ENCODE data around the gene DSC3. TPM values are rescaled to one million over a fixed set of nuclear protein-coding genes. Genes with fewer than 3 reads are reported as not detected.

DSC3 gene
- total and polyA plus RNA-seq, 9 of the 15 experiments (the other 6 are each of a cell fraction or from before 2014, with no cell fraction given) = 0.01 to 0.40 (median 0.07) TPM

DNA sequence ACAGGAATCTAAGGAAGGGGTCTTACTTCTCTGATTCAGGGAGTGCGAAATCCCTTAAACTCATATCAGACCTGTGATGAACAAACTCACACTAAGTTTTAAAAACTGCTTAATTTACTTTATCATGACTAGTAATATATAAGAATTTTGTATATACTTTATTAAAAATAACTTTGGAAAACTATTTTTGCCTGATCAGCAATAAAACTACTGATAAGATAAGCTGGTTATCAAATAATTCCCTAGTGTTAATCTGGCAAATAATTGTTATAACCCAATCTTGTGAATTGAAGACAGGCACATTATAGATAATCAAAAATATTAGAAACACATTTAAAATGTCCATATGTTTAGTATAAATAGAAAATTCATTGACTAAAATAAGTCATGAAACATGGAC is 23.7 kb upstream of the DSC3 start:
- Histone ChIP-seq H3K9ac (ENCODE audit: insufficient read depth in 1 of 2, low read depth in 2 of 2, low read length in 2 of 2) (no peak overlapping the region), H4K20me1 (replicated peaks; ENCODE audit: control insufficient read depth, insufficient read depth, low read length) (no peaks in the 10 kb centered on the region), H3K4me2 (ENCODE audit: insufficient read depth, low read length) (no peak overlapping the region), H3K36me3 (ENCODE audit: control insufficient read depth, insufficient read depth, low read length) (peaks cover 21% of the 10 kb centered on the region; the same call in 2 of the 3 replicates), H3K9me3 (replicated peaks; ENCODE audit: control insufficient read depth, insufficient read depth, low read depth, low read length) (no peaks in the 10 kb centered on the region), H3K27me3 (ENCODE audit: control insufficient read depth in 2 of 2, insufficient read depth in 2 of 2, low read length in 2 of 2) (no peaks in the 10 kb centered on the region), H3K9me1 (ENCODE audit: control insufficient read depth, insufficient read depth, low read length) (no peaks in the 10 kb centered on the region), H3K79me2 (ENCODE audit: control insufficient read depth, insufficient read depth, low read length) (no peaks in the 10 kb centered on the region), H3K4me3 (no peak overlapping the region), H2AFZ (ENCODE audit: low read depth, low read length) (no peak overlapping the region), H3K4me1 (replicated peaks in 1 of 2; ENCODE audit: control insufficient read depth in 2 of 2, insufficient read depth in 2 of 2, low read length in 2 of 2) (no peaks in the 10 kb centered on the region), H3K27ac (ENCODE audit: extremely low read depth, low read depth, low read length) (no peak overlapping the region)
- no TSS peak for BruUV-seq (replicated peaks)
- DNase-seq (ENCODE audit: extremely low read depth in 1 of 4, low spot score in 3 of 4) = no peak
- intact Hi-C loops (cut with micrococcal nuclease) (no loop called here), in situ Hi-C loops (cut with MboI) (no loop called here)
- WGBS (ENCODE audit: insufficient coverage, low coverage, missing lambda C conversion rate) = 76% methylated on average over 1 of the region's 1 CpG
- no peak for ATAC-seq
- CTCF ChIA-PET (ENCODE audit: low intra/inter-chr PET ratio) = no interaction called here
- POLR2A ChIA-PET = no interaction called here
- FAIRE-seq = no peak
- TF ChIP-seq TCFL5 (CRISPR knock-in tag; conservative IDR thresholded peaks at IDR 0.05) (no peak), MAX (CRISPR knock-in tag; IDR thresholded peaks at IDR 0.05) (no peak), ZNF316 (IDR thresholded peaks at IDR 0.05) (peak; percentile 95), TRIM24 (IDR thresholded peaks at IDR 0.05) (no peak), MAFG (tag; conservative IDR thresholded peaks at IDR 0.05) (peak; percentile 83), ELF2 (CRISPR knock-in tag; IDR thresholded peaks at IDR 0.05) (no peak), MAFK (IDR thresholded peaks at IDR 0.05; ENCODE audit: low read length) (peak; percentile 92), ZFPM2 (CRISPR knock-in tag; IDR thresholded peaks at IDR 0.05) (no peak), FOXK2 (conservative IDR thresholded peaks at IDR 0.05 in 1 of 2, IDR thresholded peaks at IDR 0.05 in 1 of 2; ENCODE audit: low read depth in 2 of 2) (no peak), THRAP3 (IDR thresholded peaks at IDR 0.05; ENCODE audit: borderline replicate concordance) (no peak), SMARCC2 (IDR thresholded peaks at IDR 0.05; ENCODE audit: low read depth) (no peak), HMGN3 (IDR thresholded peaks at IDR 0.05; ENCODE audit: borderline replicate concordance, extremely low read depth, insufficient read length, low read depth, low read length) (no peak), ZNF717 (CRISPR knock-in tag; IDR thresholded peaks at IDR 0.05) (no peak), POLR3G (IDR thresholded peaks at IDR 0.05; ENCODE audit: extremely low read depth, insufficient read length, insufficient replicate concordance) (no peak), C11orf30 (IDR thresholded peaks at IDR 0.05; ENCODE audit: low read depth) (peak; percentile 87), ELF4 (CRISPR knock-in tag; IDR thresholded peaks at IDR 0.05) (no peak), PCBP2 (IDR thresholded peaks at IDR 0.05; ENCODE audit: low read depth, low read length, poor library complexity, severe bottlenecking) (no peak), ZBTB34 (CRISPR knock-in tag; IDR thresholded peaks at IDR 0.05) (no peak), COPS2 (conservative IDR thresholded peaks at IDR 0.05) (no peak)
- TF ChIP-seq, protein P1, sequence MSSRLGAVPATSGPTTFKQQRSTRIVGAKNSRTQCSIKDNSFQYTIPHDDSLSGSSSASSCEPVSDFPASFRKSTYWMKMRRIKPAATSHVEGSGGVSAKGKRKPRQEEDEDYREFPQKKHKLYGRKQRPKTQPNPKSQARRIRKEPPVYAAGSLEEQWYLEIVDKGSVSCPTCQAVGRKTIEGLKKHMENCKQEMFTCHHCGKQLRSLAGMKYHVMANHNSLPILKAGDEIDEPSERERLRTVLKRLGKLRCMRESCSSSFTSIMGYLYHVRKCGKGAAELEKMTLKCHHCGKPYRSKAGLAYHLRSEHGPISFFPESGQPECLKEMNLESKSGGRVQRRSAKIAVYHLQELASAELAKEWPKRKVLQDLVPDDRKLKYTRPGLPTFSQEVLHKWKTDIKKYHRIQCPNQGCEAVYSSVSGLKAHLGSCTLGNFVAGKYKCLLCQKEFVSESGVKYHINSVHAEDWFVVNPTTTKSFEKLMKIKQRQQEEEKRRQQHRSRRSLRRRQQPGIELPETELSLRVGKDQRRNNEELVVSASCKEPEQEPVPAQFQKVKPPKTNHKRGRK (tag; IDR thresholded peaks at IDR 0.05) = no peak
- TF ChIP-seq, protein P2, sequence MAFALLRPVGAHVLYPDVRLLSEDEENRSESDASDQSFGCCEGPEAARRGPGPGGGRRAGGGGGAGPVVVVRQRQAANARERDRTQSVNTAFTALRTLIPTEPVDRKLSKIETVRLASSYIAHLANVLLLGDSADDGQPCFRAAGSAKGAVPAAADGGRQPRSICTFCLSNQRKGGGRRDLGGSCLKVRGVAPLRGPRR (CRISPR knock-in tag; IDR thresholded peaks at IDR 0.05) = no peak
